Measurements from ENCODE around the gene SMIM44.
A peak's percentile ranks its signal among the peaks of the same experiment; 100 is the strongest.

The SMIM44 gene

GRCh38 chr19:3518659-3519058, 35.4 kb upstream of the SMIM44 start:
- H3K9me3 ChIP-seq (ENCODE audit: control insufficient read depth, low read length): no peaks in the 10 kb centered on the region
- H3K4me3 ChIP-seq (ENCODE audit: insufficient read depth, low read depth, low read length, poor library complexity, severe bottlenecking): no peak overlapping the region
- H3K27me3 ChIP-seq (replicated peaks; ENCODE audit: control insufficient read depth, insufficient read depth, low read length, poor library complexity, severe bottlenecking): no peaks in the 10 kb centered on the region
- H3K36me3 ChIP-seq (ENCODE audit: control insufficient read depth, insufficient read depth, low read length): peaks cover 22% of the 10 kb centered on the region
- peaks cover 10% of the 10 kb centered on the region for H3K4me1 ChIP-seq (ENCODE audit: control insufficient read depth, insufficient read depth, low read length, poor library complexity, severe bottlenecking)
- no peak overlapping the region for H3K27ac ChIP-seq (ENCODE audit: insufficient read depth, low read length, poor library complexity, severe bottlenecking)
- no peak for DNase-seq

- no peaks in the 10 kb centered on the region for H3K9me3 ChIP-seq (ENCODE audit: control insufficient read depth, low read length)
- H3K27ac ChIP-seq (ENCODE audit: insufficient read depth, low read length, poor library complexity, severe bottlenecking): no peak overlapping the region
- H3K4me3 ChIP-seq (ENCODE audit: insufficient read depth, low read depth, low read length, poor library complexity, severe bottlenecking): no peak overlapping the region
- no peaks in the 10 kb centered on the region for H3K27me3 ChIP-seq (replicated peaks; ENCODE audit: control insufficient read depth, insufficient read depth, low read length, poor library complexity, severe bottlenecking)
- DNase-seq: no peak
- peaks cover 18% of the 10 kb centered on the region for H3K36me3 ChIP-seq (ENCODE audit: control insufficient read depth, insufficient read depth, low read length)
- H3K4me1 ChIP-seq (ENCODE audit: control insufficient read depth, insufficient read depth, low read length, poor library complexity, severe bottlenecking): peaks cover 10% of the 10 kb centered on the region
These were observed 35.0 kb upstream of the SMIM44 start for GRCh38 chr19:3518255-3518654.

GRCh38 chr19:3517638-3518037, 34.4 kb upstream of the SMIM44 start:
- peaks cover 10% of the 10 kb centered on the region for H3K4me1 ChIP-seq (ENCODE audit: control insufficient read depth, insufficient read depth, low read length, poor library complexity, severe bottlenecking)
- no peak overlapping the region for H3K27ac ChIP-seq (ENCODE audit: insufficient read depth, low read length, poor library complexity, severe bottlenecking)
- no peak overlapping the region for H3K4me3 ChIP-seq (ENCODE audit: insufficient read depth, low read depth, low read length, poor library complexity, severe bottlenecking)
- H3K36me3 ChIP-seq (ENCODE audit: control insufficient read depth, insufficient read depth, low read length): peaks cover 11% of the 10 kb centered on the region
- no peaks in the 10 kb centered on the region for H3K9me3 ChIP-seq (ENCODE audit: control insufficient read depth, low read length)
- no peak for DNase-seq
- no peaks in the 10 kb centered on the region for H3K27me3 ChIP-seq (replicated peaks; ENCODE audit: control insufficient read depth, insufficient read depth, low read length, poor library complexity, severe bottlenecking)

GRCh38 chr19:3516675-3517207, 33.5 kb upstream of the SMIM44 start:
- peaks cover 10% of the 10 kb centered on the region for H3K4me1 ChIP-seq (ENCODE audit: control insufficient read depth, insufficient read depth, low read length, poor library complexity, severe bottlenecking)
- no peak overlapping the region for H3K4me3 ChIP-seq (ENCODE audit: insufficient read depth, low read depth, low read length, poor library complexity, severe bottlenecking)
- H3K9me3 ChIP-seq (ENCODE audit: control insufficient read depth, low read length): no peaks in the 10 kb centered on the region
- H3K27me3 ChIP-seq (replicated peaks; ENCODE audit: control insufficient read depth, insufficient read depth, low read length, poor library complexity, severe bottlenecking): no peaks in the 10 kb centered on the region
- H3K27ac ChIP-seq (ENCODE audit: insufficient read depth, low read length, poor library complexity, severe bottlenecking): no peak overlapping the region
- H3K36me3 ChIP-seq (ENCODE audit: control insufficient read depth, insufficient read depth, low read length): peaks cover 8% of the 10 kb centered on the region
- DNase-seq: peak in 1 of 3 donors; percentile 38

- H3K27me3 ChIP-seq (replicated peaks; ENCODE audit: control insufficient read depth, insufficient read depth, low read length, poor library complexity, severe bottlenecking): no peaks in the 10 kb centered on the region
- H3K27ac ChIP-seq (ENCODE audit: insufficient read depth, low read length, poor library complexity, severe bottlenecking): no peak overlapping the region
- H3K36me3 ChIP-seq (ENCODE audit: control insufficient read depth, insufficient read depth, low read length): peaks cover 12% of the 10 kb centered on the region
- peaks cover 10% of the 10 kb centered on the region for H3K4me1 ChIP-seq (ENCODE audit: control insufficient read depth, insufficient read depth, low read length, poor library complexity, severe bottlenecking)
- H3K4me3 ChIP-seq (ENCODE audit: insufficient read depth, low read depth, low read length, poor library complexity, severe bottlenecking): no peak overlapping the region
- DNase-seq: no peak
- no peaks in the 10 kb centered on the region for H3K9me3 ChIP-seq (ENCODE audit: control insufficient read depth, low read length)
These were observed 32.7 kb upstream of the SMIM44 start for GRCh38 chr19:3515891-3516422.

- H3K36me3 ChIP-seq (ENCODE audit: control insufficient read depth, insufficient read depth, low read length): peaks cover 16% of the 10 kb centered on the region
These were observed 31.7 kb upstream of the SMIM44 start for GRCh38 chr19:3514930-3515329.

GRCh38 chr19:3513229-3514140, 30.2 kb upstream of the SMIM44 start:
- H3K4me3 ChIP-seq (ENCODE audit: insufficient read depth, low read depth, low read length, poor library complexity, severe bottlenecking): no peak overlapping the region
- DNase-seq: no peak
- no peaks in the 10 kb centered on the region for H3K9me3 ChIP-seq (ENCODE audit: control insufficient read depth, low read length)
- H3K36me3 ChIP-seq (ENCODE audit: control insufficient read depth, insufficient read depth, low read length): peaks cover 16% of the 10 kb centered on the region
- H3K27ac ChIP-seq (ENCODE audit: insufficient read depth, low read length, poor library complexity, severe bottlenecking): no peak overlapping the region
- no peaks in the 10 kb centered on the region for H3K27me3 ChIP-seq (replicated peaks; ENCODE audit: control insufficient read depth, insufficient read depth, low read length, poor library complexity, severe bottlenecking)
- peaks cover 10% of the 10 kb centered on the region for H3K4me1 ChIP-seq (ENCODE audit: control insufficient read depth, insufficient read depth, low read length, poor library complexity, severe bottlenecking)

More at GRCh38 chr19:3514930-3515329, 31.7 kb upstream of the SMIM44 start:
- Histone ChIP-seq H3K27ac (ENCODE audit: insufficient read depth, low read length, poor library complexity, severe bottlenecking) (no peak overlapping the region), H3K27me3 (replicated peaks; ENCODE audit: control insufficient read depth, insufficient read depth, low read length, poor library complexity, severe bottlenecking) (no peaks in the 10 kb centered on the region), H3K4me3 (ENCODE audit: insufficient read depth, low read depth, low read length, poor library complexity, severe bottlenecking) (no peak overlapping the region), H3K9me3 (ENCODE audit: control insufficient read depth, low read length) (no peaks in the 10 kb centered on the region), H3K4me1 (ENCODE audit: control insufficient read depth, insufficient read depth, low read length, poor library complexity, severe bottlenecking) (peaks cover 10% of the 10 kb centered on the region)
- no peak for DNase-seq

GRCh38 chr19:3512562-3513228, 29.5 kb upstream of the SMIM44 start:
- DNase-seq: no peak
- Histone ChIP-seq H3K36me3 (ENCODE audit: control insufficient read depth, insufficient read depth, low read length) (peaks cover 12% of the 10 kb centered on the region), H3K27me3 (replicated peaks; ENCODE audit: control insufficient read depth, insufficient read depth, low read length, poor library complexity, severe bottlenecking) (no peaks in the 10 kb centered on the region), H3K27ac (ENCODE audit: insufficient read depth, low read length, poor library complexity, severe bottlenecking) (no peak overlapping the region), H3K4me1 (ENCODE audit: control insufficient read depth, insufficient read depth, low read length, poor library complexity, severe bottlenecking) (peaks cover 12% of the 10 kb centered on the region), H3K9me3 (ENCODE audit: control insufficient read depth, low read length) (no peaks in the 10 kb centered on the region), H3K4me3 (ENCODE audit: insufficient read depth, low read depth, low read length, poor library complexity, severe bottlenecking) (no peak overlapping the region)

- DNase-seq: no peak
- peaks cover 15% of the 10 kb centered on the region for H3K4me1 ChIP-seq (ENCODE audit: control insufficient read depth, insufficient read depth, low read length, poor library complexity, severe bottlenecking)
- no peak overlapping the region for H3K27ac ChIP-seq (ENCODE audit: insufficient read depth, low read length, poor library complexity, severe bottlenecking)
- H3K36me3 ChIP-seq (ENCODE audit: control insufficient read depth, insufficient read depth, low read length): peaks cover 12% of the 10 kb centered on the region
- no peaks in the 10 kb centered on the region for H3K9me3 ChIP-seq (ENCODE audit: control insufficient read depth, low read length)
- no peaks in the 10 kb centered on the region for H3K27me3 ChIP-seq (replicated peaks; ENCODE audit: control insufficient read depth, insufficient read depth, low read length, poor library complexity, severe bottlenecking)
- H3K4me3 ChIP-seq (ENCODE audit: insufficient read depth, low read depth, low read length, poor library complexity, severe bottlenecking): no peak overlapping the region
These were observed 28.4 kb upstream of the SMIM44 start for GRCh38 chr19:3511506-3512251.

All from effector memory CD4-positive, alpha-beta T cell (primary cell).